Lower lobe of right lung (tissue), 2 donors: ENCODE measurements around the gene ABCD1. TPM values are rescaled to one million over a fixed set of nuclear protein-coding genes. Genes with fewer than 3 reads are reported as not detected.

Experiments used
- ATAC-seq, 2 donors: fragments of 200-7000 bp; cut with Tn5 transposase; one replicate each; pipeline ENCODE4 v1.9.1; 2020 to 2022; ENCODE audit warnings: mild to moderate bottlenecking in 2 of 2, moderate library complexity in 2 of 2
- DNase-seq: peaks from one replicate; pipeline ENCODE4 v3.0.0-alpha.2; 2020
- H3K27ac ChIP-seq: fragments of 200-600 bp; one replicate; pipeline ENCODE4 v1.8.0; 2022
- H3K27me3 ChIP-seq: fragments of 200-600 bp; one replicate; pipeline ENCODE4 v1.8.0; 2022; ENCODE audit warnings: low read depth
- H3K36me3 ChIP-seq: fragments of 200-600 bp; one replicate; pipeline ENCODE4 v1.8.0; 2022; ENCODE audit warnings: mild to moderate bottlenecking
- H3K4me1 ChIP-seq: fragments of 200-600 bp; one replicate; pipeline ENCODE4 v1.8.0; 2022
- H3K4me3 ChIP-seq: fragments of 200-600 bp; one replicate; pipeline ENCODE4 v1.8.0; 2022; ENCODE audit warnings: mild to moderate bottlenecking
- H3K9me3 ChIP-seq: fragments of 200-600 bp; one replicate; pipeline ENCODE4 v1.8.0; 2022
- CTCF ChIP-seq: fragments of 200-600 bp; IDR thresholded peaks from one replicate; pipeline ENCODE4 v1.8.0; 2022; ENCODE audit warnings: antibody characterized with exemption, mild to moderate bottlenecking
- intact Hi-C: fragments of 100-400 bp; cut with DNase I; formaldehyde crosslinking; loops from one replicate; pipeline ENCODE4 v1.11.0; 2022
- total RNA-seq: library from RNA; stranded (reverse); fragmentation: NEBNext Ultra II Directional; extraction: Animal tissue kit (Norgen Biotek cat#: 25700); gene quantifications from one replicate; pipeline ENCODE4 v1.2.1, GENCODE V29; 2021
- donor health status: DM: no; HTN: yes; CAD: no; lungs with severe emphysema.

Gene ABCD1
- total RNA-seq, 1 donor from 2014 or later: 14.5 TPM

- ATAC-seq: no peak
- Histone ChIP-seq H3K36me3 (no peaks in the 10 kb centered on the region), H3K27me3 (no peaks in the 10 kb centered on the region), H3K27ac (no peak overlapping the region), H3K4me1 (peaks cover 11% of the 10 kb centered on the region), H3K4me3 (no peak overlapping the region), H3K9me3 (no peaks in the 10 kb centered on the region)
- DNase-seq: no peak
- intact Hi-C loops: no loop called here
- TF ChIP-seq CTCF: no peak
Observed at GRCh38 chrX:153778181-153778580, 53.5 kb downstream of the ABCD1 start.

- ATAC-seq (no peak), DNase-seq (no peak)
- H3K36me3 ChIP-seq: no peaks in the 10 kb centered on the region
- TF ChIP-seq CTCF: no peak
- H3K4me1 ChIP-seq: peaks cover 11% of the 10 kb centered on the region
- no peaks in the 10 kb centered on the region for H3K27me3 ChIP-seq
- intact Hi-C loops: no loop called here
- no peaks in the 10 kb centered on the region for H3K9me3 ChIP-seq
- no peak overlapping the region for H3K4me3 ChIP-seq
- no peak overlapping the region for H3K27ac ChIP-seq
Observed at GRCh38 chrX:153778684-153779101, 54.0 kb downstream of the ABCD1 start.

- intact Hi-C loops: no loop called here
- H3K27me3 ChIP-seq: no peaks in the 10 kb centered on the region
- peaks cover 1% of the 10 kb centered on the region for H3K36me3 ChIP-seq
- H3K4me3 ChIP-seq: no peak overlapping the region
- peaks cover 11% of the 10 kb centered on the region for H3K4me1 ChIP-seq
- no peak overlapping the region for H3K27ac ChIP-seq
- no peak for DNase-seq
- no peaks in the 10 kb centered on the region for H3K9me3 ChIP-seq
- TF ChIP-seq CTCF: no peak
- no peak for ATAC-seq
Observed at GRCh38 chrX:153779891-153780677, 55.4 kb downstream of the ABCD1 start.

- no peak for TF ChIP-seq CTCF
- no peaks in the 10 kb centered on the region for H3K9me3 ChIP-seq
- intact Hi-C loops: no loop called here
- H3K27me3 ChIP-seq: no peaks in the 10 kb centered on the region
- H3K36me3 ChIP-seq: peaks cover 9% of the 10 kb centered on the region
- peaks cover 11% of the 10 kb centered on the region for H3K4me1 ChIP-seq
- peak in 1 of 2 donors; percentile 12 for ATAC-seq
- H3K27ac ChIP-seq: no peak within 1 kb of the TSS
- H3K4me3 ChIP-seq: no peak within 1 kb of the TSS
- no peak for DNase-seq
Observed at GRCh38 chrX:153780678-153781427, 56.2 kb downstream of the ABCD1 start, which contains the start of gene SRPK3. SRPK3 (plus strand) TSS chrX:153781041; CDS start chrX:153781087, 46 bp downstream.

GRCh38 chrX:153781428-153782047, 56.9 kb downstream of the ABCD1 start:
- ATAC-seq: peak; percentile 9 to 45
- H3K27me3 ChIP-seq: no peaks in the 10 kb centered on the region

More at GRCh38 chrX:153781428-153782047, 56.9 kb downstream of the ABCD1 start:
- H3K4me3 ChIP-seq: no peak overlapping the region
- no peak overlapping the region for H3K27ac ChIP-seq
- TF ChIP-seq CTCF: no peak
- no peak for DNase-seq
- intact Hi-C loops: no loop called here
- H3K4me1 ChIP-seq: peaks cover 11% of the 10 kb centered on the region
- H3K36me3 ChIP-seq: peaks cover 14% of the 10 kb centered on the region
- no peaks in the 10 kb centered on the region for H3K9me3 ChIP-seq
